GM18499 (cell line): Measurements from ENCODE around the gene SF3B2.
"Not testable (repeated sequence)": the region's sequence is repeated elsewhere in the genome, so short reads cannot be mapped to it uniquely, and the experiment has no call there.

Experiments
- ATAC-seq: cut with Tn5 transposase; IDR thresholded peaks from one replicate; pipeline ENCODE4 v1.9.1; 2021; ENCODE audit warnings: moderate number of reproducible peaks; ENCODE audit not compliant: insufficient read depth, unreplicated experiment

Gene SF3B2

GRCh38 chr11:66015936-66016792 is 36.0 kb upstream of the SF3B2 start:
- ATAC-seq: no peak

DNA sequence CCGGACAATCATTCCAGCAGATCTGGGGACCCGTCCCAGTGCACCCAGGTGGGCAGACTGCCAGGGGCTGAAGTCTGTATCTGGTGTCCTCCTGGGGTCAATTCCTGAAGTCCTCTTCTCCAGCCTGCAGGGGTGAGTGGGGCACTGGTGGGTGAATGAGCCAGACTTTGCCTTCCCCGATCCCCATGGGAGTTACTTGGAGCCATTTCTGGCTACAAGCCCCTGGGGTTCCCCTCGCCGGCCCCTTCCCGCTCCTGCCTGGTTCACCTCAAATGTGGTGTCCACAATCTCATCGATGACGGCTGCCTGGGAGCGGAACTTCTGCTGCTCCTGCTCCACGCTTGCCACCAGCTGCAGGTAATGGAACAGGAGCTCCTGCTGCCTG is 35.4 kb upstream of the SF3B2 start:
- ATAC-seq: no peak

DNA sequence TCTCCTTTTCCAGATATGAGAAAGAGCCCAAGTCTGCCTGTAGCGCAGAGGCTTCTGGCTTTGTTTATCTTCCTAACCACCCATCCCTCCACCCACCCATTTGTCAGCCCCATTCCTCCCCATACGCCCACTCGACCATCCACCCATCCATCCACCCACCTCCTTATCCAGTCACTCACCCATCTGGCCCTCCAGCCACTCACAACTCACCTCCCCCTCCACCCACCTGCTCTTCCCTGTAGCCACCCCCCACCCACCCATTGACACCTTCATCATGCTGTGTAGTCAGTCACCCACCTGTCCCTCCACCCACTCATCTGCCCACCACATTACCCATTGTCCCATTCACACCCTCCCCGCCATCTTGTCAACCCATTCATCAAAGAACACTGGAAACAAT is 34.8 kb upstream of the SF3B2 start:
- ATAC-seq: no peak

DNA sequence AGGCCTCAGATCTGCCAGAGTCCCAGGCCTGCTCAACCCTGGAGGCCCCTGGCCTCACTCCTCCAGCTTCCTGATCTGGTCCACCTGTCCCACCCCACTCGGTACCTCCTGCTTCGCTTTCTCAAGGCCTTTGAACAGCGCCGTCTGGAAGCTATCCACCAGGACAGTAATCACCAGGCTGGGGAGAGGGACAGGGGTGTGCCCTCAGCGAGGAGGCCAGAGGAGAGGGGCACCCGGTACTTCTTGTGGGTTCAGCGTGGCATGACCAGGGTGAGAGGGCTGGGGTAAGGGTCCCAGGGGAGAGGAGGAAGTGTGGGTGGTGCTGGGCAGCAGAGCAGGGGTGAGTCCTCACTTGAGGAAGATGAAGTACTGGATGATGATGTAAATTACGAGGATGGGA is 32.0 kb upstream of the SF3B2 start:
- ATAC-seq: no peak

DNA sequence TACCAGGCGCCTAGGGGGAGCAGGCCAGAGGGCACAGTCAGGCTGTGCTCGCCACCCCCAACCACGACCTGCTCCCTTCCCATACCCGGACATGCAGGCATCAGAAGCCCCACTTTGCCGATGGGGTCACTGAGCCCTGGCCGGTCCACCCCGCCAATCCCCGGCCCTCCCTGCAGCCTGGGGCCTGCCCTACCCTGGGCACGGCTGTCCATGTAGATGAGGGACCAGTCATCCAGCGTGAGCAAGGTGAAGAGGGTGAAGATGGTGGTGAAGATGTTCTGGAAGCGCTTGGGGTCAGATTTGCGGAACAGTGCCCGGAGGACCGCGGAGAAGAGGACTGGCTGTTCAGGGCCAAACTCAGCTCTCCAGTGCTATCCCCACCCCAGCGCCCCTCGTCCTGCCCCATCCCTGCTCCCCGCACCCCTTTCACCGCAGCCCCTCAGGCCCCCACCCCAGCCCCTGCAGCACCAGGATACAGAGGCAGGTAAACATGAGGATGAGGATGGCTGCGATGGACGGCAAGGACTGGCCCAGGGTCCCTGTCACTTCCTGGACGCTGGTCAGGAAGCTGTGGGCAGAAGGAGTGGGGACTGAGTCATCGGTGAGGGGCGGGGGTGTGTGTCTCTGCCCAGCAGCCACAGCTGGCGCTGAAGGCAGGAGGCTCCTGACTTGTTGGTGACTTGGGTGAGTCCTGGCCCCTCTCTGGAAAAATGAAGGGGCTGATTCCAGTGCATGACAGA is 31.4 kb upstream of the SF3B2 start:
- ATAC-seq: no peak

GRCh38 chr11:66022401-66023185 is 29.6 kb upstream of the SF3B2 start:
- no peak for ATAC-seq

- not testable (repeated sequence) for ATAC-seq
Measured at GRCh38 chr11:66023186-66023440, 29.1 kb upstream of the SF3B2 start.

GRCh38 chr11:66026017-66026529 is 26.1 kb upstream of the SF3B2 start, which contains the start of gene CATSPER1:
TSS of gene CATSPER1 (minus strand) at chr11:66026479. CDS start at chr11:66026379, 100 bp downstream.
- no peak for ATAC-seq

DNA sequence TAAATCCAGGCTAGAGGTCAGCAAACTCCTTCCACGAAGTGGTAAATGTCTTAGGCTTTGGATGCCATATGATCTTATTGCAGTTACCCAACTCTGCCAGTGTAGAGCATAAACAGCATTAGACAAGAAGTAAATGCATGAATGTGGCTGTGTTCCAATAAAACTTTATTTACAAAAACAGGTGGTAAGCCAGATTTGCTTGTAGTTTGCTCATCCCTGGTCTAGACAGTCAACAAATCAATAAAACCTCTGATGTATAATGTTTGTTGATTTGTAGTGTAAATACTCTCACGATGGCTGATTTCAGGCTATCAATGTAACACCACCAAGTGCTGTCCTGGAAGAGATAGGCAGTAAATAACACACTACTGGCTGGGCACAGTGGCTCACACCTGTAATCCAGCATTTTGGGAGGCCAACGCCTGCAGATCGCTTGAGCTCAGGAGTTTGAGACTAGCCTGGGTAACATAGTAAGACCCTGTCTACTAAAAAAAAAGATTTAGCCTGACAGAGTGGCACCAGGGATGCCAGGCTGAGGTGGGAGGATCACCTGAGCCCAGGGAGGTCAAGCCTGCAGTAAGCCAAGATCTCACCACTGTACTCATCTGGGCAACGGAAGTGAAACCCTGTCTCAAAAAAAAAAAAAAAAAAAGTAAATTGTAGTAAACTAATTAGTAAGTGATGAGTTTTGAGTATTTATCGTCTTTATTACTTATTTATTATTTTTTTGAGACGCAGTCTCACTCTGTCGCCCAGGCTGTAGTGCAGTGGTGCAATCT is 19.0 kb upstream of the SF3B2 start:
- ATAC-seq: no peak

GRCh38 chr11:66035653-66036333 is 16.4 kb upstream of the SF3B2 start:
- no peak for ATAC-seq

DNA sequence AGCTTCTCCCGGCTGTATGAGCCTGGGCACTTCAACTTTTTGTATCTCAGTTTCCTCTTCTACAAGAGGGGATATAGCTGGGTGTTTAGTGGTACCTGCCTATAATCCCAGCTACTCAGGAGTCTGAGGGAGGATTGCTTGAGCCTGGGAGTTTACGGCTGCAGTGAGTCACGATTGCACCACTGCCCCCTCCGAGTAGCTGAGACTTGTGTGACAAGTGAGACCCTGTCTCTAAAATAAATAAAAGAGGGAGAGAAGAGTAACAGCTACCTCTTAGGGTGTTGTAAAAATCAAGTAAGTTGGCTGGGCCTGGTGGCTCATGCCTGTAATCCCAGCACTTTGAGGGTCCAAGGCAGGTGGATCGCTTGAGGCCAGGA is 15.8 kb upstream of the SF3B2 start:
- no peak for ATAC-seq

- no peak for ATAC-seq
Measured at GRCh38 chr11:66037327-66037726, 14.8 kb upstream of the SF3B2 start.

GRCh38 chr11:66039765-66040164 is 12.4 kb upstream of the SF3B2 start:
- no peak for ATAC-seq

GRCh38 chr11:66042227-66042995 is 9.8 kb upstream of the SF3B2 start:
- no peak for ATAC-seq

DNA sequence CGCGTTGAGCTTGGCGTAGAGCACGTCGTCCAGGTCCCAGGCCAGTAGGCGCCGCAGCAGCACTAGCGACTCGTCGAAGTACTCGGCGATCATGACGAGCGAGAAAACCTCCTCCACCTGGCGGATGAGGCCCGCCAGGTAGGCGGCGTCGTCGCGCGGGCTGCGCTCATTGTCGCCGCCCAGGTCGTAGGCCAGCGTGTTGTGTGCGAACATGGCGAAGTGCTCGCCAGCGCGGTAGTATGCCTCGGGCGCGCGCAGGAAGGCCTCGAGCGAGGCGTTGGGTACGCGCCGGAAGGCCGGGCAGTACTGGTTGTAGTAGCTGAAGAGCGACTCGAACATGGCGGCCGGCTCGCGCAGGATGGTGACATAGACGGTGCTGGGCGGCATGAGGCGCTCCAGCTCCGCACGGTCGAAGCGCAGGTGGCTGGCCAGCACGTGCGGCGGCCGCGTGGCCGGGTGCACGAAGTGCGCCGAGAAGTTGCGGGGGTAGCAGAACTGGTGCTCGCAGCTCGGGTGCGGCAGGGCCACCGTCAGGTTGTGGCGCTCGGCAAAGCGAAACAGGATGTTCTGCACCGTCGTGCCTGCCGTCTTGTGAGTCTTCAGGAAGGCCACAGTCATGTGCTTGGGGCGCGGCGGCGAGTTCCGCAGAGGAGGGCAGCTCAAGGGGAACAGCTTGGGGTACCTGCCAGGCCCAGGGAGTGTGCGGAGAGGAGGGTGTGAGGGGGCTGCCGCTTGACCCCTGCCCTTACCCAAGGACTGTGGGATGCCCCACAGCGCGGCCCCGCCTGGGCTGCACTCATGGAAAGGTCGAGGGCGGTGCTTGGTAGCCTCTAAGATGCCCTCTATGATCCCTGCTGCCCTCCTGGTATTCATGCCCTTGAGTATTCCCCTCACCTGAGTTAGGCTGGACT is 8.9 kb upstream of the SF3B2 start:
- no peak for ATAC-seq

DNA sequence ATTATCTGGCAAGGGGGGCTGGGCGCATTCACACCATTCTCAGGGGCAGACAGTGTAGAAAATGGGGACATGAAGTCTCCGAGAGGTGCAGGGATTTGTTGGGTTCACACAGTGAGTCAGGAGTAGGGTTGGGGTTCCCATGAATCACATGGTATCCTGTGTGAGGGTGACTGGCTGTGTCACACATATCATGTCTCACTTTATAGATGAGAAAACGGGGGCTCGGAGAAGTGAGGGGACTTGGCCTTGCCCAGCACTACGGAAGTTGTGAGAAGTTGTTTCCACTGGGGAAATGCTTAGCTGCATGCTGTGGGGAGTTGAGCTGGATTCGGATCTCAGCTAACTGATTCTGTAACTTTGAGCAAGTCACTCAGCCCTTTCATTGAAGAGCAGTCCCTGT is 7.4 kb upstream of the SF3B2 start:
- ATAC-seq: no peak

DNA sequence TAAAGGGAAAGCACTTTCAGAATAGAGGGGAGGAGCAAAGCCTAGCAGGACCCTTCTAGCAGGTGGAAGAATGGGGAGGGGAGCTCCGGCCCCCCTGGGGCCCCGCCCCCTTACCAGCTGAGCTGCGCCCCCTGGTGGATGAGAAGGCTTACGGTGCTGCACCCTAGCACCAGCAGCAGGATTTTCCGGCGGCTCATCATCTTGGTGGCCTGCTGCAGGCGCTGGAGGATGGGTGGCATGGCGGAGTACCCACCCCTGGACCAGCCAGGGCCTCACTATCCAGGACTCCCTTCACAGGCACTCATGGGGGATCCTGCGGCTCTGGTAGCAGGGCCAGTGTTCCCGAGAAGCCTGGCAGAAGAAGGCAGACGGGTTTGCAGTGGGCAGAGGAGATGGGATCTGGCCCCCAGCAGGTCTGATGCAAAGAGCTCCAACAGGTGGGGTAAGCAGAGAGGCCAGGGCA is 7.0 kb upstream of the SF3B2 start:
- no peak for ATAC-seq

- ATAC-seq: no peak
Measured at GRCh38 chr11:66046901-66047300, 5.3 kb upstream of the SF3B2 start.
